Osteocyte (in vitro differentiated cells): ENCODE measurements around the gene PBX3. TPM values are rescaled to one million over a fixed set of nuclear protein-coding genes. Genes with fewer than 3 reads are reported as not detected.

Experiments
- DNase-seq: peaks from one replicate; pipeline ENCODE4 v3.0.0; 2021; ENCODE audit warnings: mixed read lengths; ENCODE audit not compliant: unreplicated experiment; ENCODE audit errors: extremely low spot score
- H3K27ac Mint-ChIP-seq: one replicate; pipeline ENCODE4 v1.8.0; 2021; ENCODE audit warnings: mild to moderate bottlenecking, mixed read lengths; ENCODE audit not compliant: unreplicated experiment
- H3K27me3 Mint-ChIP-seq: one replicate; pipeline ENCODE4 v1.8.0; 2021; ENCODE audit warnings: mixed read lengths; ENCODE audit not compliant: unreplicated experiment
- H3K36me3 Mint-ChIP-seq: one replicate; pipeline ENCODE4 v1.8.0; 2021; ENCODE audit warnings: mixed read lengths; ENCODE audit not compliant: unreplicated experiment
- H3K4me1 Mint-ChIP-seq: one replicate; pipeline ENCODE4 v1.8.0; 2021; ENCODE audit warnings: mixed read lengths; ENCODE audit not compliant: unreplicated experiment
- H3K4me3 Mint-ChIP-seq: one replicate; pipeline ENCODE4 v1.8.0; 2021; ENCODE audit warnings: mild to moderate bottlenecking, moderate library complexity, mixed read lengths; ENCODE audit not compliant: unreplicated experiment
- H3K9me3 Mint-ChIP-seq: one replicate; pipeline ENCODE4 v1.8.0; 2021; ENCODE audit warnings: mixed read lengths; ENCODE audit not compliant: unreplicated experiment
- total RNA-seq: library from RNA; stranded (reverse); gene quantifications from 2 replicates; pipeline ENCODE4 v1.2.1, GENCODE V29; 2021
- TF ChIP-seq, protein P1 (sequence below): fragments of 200-600 bp; sonication (generic); IDR thresholded peaks from 2 replicates; pipeline ENCODE4 v1.5.0; 2021; ENCODE audit warnings: antibody characterized with exemption, mild to moderate bottlenecking, moderate library complexity

PBX3 gene
- total RNA-seq, 1 donor from 2014 or later, result 16.0 TPM

DNA sequence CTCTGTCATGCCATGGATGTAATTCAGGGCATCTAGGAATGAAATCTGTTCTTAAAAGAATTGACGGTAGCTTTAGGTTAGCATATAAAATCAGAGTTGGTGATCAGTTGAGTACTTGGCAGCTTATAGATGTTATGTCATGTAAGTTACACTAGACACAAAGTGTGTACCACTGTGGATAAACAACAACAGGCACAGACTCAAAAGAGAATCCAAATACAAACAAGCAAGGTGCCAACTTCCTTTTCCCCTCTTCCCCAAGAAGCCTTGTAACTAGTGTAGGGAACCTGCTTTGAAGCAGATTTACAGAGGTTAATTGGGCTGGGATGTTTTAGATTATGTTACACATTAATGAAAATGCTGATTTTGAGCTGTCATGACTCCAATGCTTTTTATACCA is 167.2 kb downstream of the PBX3 start:
- no peak overlapping the region for H3K27ac Mint-ChIP-seq
- H3K36me3 Mint-ChIP-seq, result no peaks in the 10 kb centered on the region
- H3K9me3 Mint-ChIP-seq, result no peaks in the 10 kb centered on the region
- DNase-seq, result no peak
- no peak overlapping the region for H3K4me3 Mint-ChIP-seq
- no peaks in the 10 kb centered on the region for H3K27me3 Mint-ChIP-seq
- TF ChIP-seq, protein P1, sequence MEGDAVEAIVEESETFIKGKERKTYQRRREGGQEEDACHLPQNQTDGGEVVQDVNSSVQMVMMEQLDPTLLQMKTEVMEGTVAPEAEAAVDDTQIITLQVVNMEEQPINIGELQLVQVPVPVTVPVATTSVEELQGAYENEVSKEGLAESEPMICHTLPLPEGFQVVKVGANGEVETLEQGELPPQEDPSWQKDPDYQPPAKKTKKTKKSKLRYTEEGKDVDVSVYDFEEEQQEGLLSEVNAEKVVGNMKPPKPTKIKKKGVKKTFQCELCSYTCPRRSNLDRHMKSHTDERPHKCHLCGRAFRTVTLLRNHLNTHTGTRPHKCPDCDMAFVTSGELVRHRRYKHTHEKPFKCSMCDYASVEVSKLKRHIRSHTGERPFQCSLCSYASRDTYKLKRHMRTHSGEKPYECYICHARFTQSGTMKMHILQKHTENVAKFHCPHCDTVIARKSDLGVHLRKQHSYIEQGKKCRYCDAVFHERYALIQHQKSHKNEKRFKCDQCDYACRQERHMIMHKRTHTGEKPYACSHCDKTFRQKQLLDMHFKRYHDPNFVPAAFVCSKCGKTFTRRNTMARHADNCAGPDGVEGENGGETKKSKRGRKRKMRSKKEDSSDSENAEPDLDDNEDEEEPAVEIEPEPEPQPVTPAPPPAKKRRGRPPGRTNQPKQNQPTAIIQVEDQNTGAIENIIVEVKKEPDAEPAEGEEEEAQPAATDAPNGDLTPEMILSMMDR, result no peak
- peaks cover 2% of the 10 kb centered on the region for H3K4me1 Mint-ChIP-seq

DNA sequence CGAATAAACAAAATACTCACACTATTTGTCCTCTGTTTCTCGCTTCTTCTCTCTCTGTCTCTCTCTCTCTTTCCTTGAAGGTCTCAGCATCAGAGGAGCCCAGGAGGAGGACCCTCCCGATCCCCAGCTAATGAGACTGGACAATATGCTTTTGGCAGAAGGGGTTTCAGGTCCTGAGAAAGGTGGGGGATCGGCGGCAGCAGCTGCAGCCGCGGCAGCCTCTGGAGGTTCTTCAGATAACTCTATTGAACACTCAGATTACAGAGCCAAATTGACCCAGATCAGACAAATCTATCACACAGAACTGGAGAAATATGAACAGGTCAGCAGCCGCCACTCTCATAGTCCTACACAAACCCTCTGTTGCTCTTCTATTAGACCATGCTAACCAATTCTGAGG is 168.4 kb downstream of the PBX3 start:
- Mint-ChIP-seq H3K4me3 (no peak overlapping the region), H3K27ac (no peak overlapping the region), H3K9me3 (no peaks in the 10 kb centered on the region), H3K36me3 (no peaks in the 10 kb centered on the region), H3K27me3 (no peaks in the 10 kb centered on the region), H3K4me1 (no peaks in the 10 kb centered on the region)
- TF ChIP-seq, protein P1, result no peak
- DNase-seq, result no peak

DNA sequence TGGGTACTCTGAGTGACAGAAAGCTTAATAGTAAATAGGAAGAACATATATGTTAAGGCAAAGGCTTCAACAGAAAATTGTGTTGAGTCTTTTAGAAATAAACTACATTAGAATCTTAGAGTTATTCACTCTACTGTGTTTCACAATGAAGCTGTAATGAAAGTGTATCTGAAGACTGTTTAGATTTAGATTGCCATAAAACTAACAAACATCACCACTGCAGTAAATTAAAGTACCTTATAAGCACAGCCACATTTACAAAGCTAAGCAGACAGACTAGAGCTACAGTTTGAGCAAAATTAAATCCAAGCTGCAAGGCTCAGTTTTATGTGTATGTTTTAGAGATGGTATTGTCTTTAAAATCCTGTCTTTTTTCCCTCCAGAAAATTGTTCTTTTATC is 172.4 kb downstream of the PBX3 start:
- no peaks in the 10 kb centered on the region for H3K27me3 Mint-ChIP-seq
- no peak for DNase-seq
- TF ChIP-seq, protein P1, result no peak
- H3K27ac Mint-ChIP-seq, result no peak overlapping the region
- H3K4me1 Mint-ChIP-seq, result no peaks in the 10 kb centered on the region
- no peaks in the 10 kb centered on the region for H3K36me3 Mint-ChIP-seq
- H3K9me3 Mint-ChIP-seq, result no peaks in the 10 kb centered on the region
- no peak overlapping the region for H3K4me3 Mint-ChIP-seq

DNA sequence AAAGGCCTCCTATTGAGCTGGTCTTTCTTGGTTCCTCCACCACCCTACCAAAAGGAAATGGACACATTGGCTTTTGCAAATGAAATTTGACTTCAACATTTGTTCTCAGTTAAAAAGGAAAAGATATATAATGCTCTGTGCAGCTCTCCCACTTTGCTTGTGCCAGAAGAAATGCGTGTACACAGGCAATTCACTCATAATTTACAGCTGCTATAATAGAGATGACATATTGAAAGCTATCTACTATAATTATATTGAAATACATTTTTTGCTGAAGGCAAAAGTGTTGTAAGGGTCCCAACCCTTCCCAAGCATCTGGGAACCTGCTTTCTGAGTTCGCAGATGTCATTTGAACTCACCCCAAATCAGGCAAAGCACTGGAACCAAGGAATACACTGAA is 173.2 kb downstream of the PBX3 start:
- no peaks in the 10 kb centered on the region for H3K36me3 Mint-ChIP-seq
- no peaks in the 10 kb centered on the region for H3K9me3 Mint-ChIP-seq
- no peak for DNase-seq
- no peaks in the 10 kb centered on the region for H3K27me3 Mint-ChIP-seq
- no peak overlapping the region for H3K4me3 Mint-ChIP-seq
- H3K27ac Mint-ChIP-seq, result no peak overlapping the region
- TF ChIP-seq, protein P1, result no peak
- no peaks in the 10 kb centered on the region for H3K4me1 Mint-ChIP-seq

DNA sequence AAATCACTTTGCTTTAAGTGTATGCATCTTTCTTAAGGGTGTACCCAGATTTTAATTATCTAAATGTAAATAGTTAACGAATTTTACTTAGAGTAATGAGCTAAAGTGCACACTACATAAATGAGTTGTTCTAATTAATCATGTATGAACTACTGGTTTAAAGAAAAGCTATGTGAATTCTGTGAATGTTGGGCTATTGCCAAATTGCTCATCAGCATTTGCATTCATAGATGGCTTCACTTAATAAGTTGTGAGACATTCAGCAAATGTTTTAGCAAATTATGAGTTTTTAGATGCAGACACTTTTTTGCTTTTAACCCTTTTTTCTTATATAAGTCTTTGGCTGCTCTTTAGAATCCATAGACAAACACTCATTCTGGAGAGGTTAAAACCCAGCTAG is 175.7 kb downstream of the PBX3 start:
- Mint-ChIP-seq H3K9me3 (no peaks in the 10 kb centered on the region), H3K36me3 (no peaks in the 10 kb centered on the region), H3K27ac (no peak overlapping the region), H3K27me3 (no peaks in the 10 kb centered on the region), H3K4me1 (no peaks in the 10 kb centered on the region), H3K4me3 (no peak overlapping the region)
- TF ChIP-seq, protein P1, result no peak
- DNase-seq, result no peak
